Epithelial cell of prostate (primary cell): ENCODE measurements around the gene SLC2A14.
"Not testable (repeated sequence)": the region's sequence is repeated elsewhere in the genome, so short reads cannot be mapped to it uniquely, and the experiment has no call there.

Experiments used
- DNase-seq: peaks from one replicate; pipeline ENCODE4 v3.0.0-alpha.2; 2011; ENCODE audit warnings: low read depth, low spot score
- H3K27ac ChIP-seq: fragments of 450-650 bp; 2 replicates; pipeline ENCODE4 v1.5.1; 2017; ENCODE audit warnings: mild to moderate bottlenecking

SLC2A14 gene

GRCh38 chr12:7783433-7783832 is 89.3 kb downstream of the SLC2A14 start:
- DNase-seq, H3K27ac ChIP-seq: not testable (repeated sequence)

GRCh38 chr12:7782055-7782454 is 90.7 kb downstream of the SLC2A14 start:
- no peak overlapping the region for H3K27ac ChIP-seq
- no peak for DNase-seq

DNA sequence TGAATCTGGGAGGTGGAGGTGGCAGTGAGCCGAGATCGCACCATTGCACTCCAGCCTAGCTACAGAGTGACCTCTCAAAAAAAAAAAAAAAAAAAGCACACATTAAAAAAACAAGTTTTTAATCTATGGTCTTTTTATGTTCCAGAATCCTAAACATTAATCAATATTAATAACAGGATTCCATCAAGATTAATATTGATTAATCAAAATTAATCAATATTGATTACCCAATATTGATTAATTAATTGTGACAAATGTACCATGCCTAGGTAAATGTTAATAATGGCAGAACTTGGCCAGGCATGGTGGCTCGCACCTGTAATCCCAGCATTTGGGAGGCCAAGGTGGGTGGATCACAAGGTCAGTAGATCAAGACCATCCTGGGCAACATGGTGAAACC is 91.4 kb downstream of the SLC2A14 start:
- no peak overlapping the region for H3K27ac ChIP-seq
- no peak for DNase-seq

- no peak overlapping the region for H3K27ac ChIP-seq
- no peak for DNase-seq
These were observed 102.7 kb downstream of the SLC2A14 start for GRCh38 chr12:7769999-7770398.
